Astrocyte (in vitro differentiated cells and primary cell): ENCODE measurements around the gene SYCP2. TPM values are rescaled to one million over a fixed set of nuclear protein-coding genes. Genes with fewer than 3 reads are reported as not detected.

Source experiments
- DNase-seq: peaks from one replicate; pipeline ENCODE4 v3.0.0-alpha.2; 2010; ENCODE audit warnings: low read depth
- FAIRE-seq: peaks from 2 replicates; lab custom pipeline; 2011; peaks lifted over from hg19 to GRCh38; lab: Jason Lieb, UNC
- H2AFZ ChIP-seq: 2 replicates; pipeline ENCODE4 v1.6.0; 2012; ENCODE audit warnings: low read depth, low read length, inconsistent platforms
- H3K27ac ChIP-seq: 2 replicates; pipeline ENCODE4 v1.5.1; 2011; ENCODE audit warnings: low read depth, low read length, inconsistent platforms
- H3K27me3 ChIP-seq: 2 replicates; pipeline ENCODE4 v1.6.0; 2011; ENCODE audit warnings: low read length, inconsistent platforms; ENCODE audit not compliant: insufficient read depth
- H3K36me3 ChIP-seq: 2 replicates; pipeline ENCODE4 v1.5.1; 2011; ENCODE audit warnings: low read length, inconsistent platforms; ENCODE audit not compliant: insufficient read depth
- H3K4me1 ChIP-seq: 2 replicates; pipeline ENCODE4 v1.5.1; 2011; ENCODE audit warnings: low read length, inconsistent platforms; ENCODE audit not compliant: insufficient read depth
- H3K4me2 ChIP-seq: 2 replicates; pipeline ENCODE4 v1.6.0; 2012; ENCODE audit warnings: low read length, inconsistent platforms
- H3K4me3 ChIP-seq: 2 replicates; pipeline ENCODE4 v1.5.1; 2011; ENCODE audit warnings: low read depth, mild to moderate bottlenecking, low read length, inconsistent platforms; ENCODE audit not compliant: insufficient read depth
- H3K79me2 ChIP-seq: 2 replicates; pipeline ENCODE4 v1.6.0; 2012; ENCODE audit warnings: mild to moderate bottlenecking, low read length, inconsistent platforms; ENCODE audit not compliant: insufficient read depth
- H3K9ac ChIP-seq: 2 replicates; pipeline ENCODE4 v1.6.0; 2012; ENCODE audit warnings: mild to moderate bottlenecking, low read length, inconsistent platforms
- H3K9me3 ChIP-seq: 2 replicates; pipeline ENCODE4 v1.5.1; 2012; ENCODE audit warnings: low read depth, mild to moderate bottlenecking, low read length, inconsistent platforms; ENCODE audit not compliant: insufficient read depth
- H4K20me1 ChIP-seq: 2 replicates; pipeline ENCODE4 v1.6.0; 2012; ENCODE audit warnings: low read length, inconsistent platforms; ENCODE audit not compliant: insufficient read depth
- H3K27ac Mint-ChIP-seq: one replicate; pipeline ENCODE4 v1.8.0; 2021; ENCODE audit warnings: mild to moderate bottlenecking, mixed read lengths; ENCODE audit not compliant: unreplicated experiment
- H3K27me3 Mint-ChIP-seq: one replicate; pipeline ENCODE4 v1.8.0; 2021; ENCODE audit warnings: low read depth, mixed read lengths; ENCODE audit not compliant: unreplicated experiment
- H3K36me3 Mint-ChIP-seq: one replicate; pipeline ENCODE4 v1.8.0; 2021; ENCODE audit warnings: low read depth, mixed read lengths; ENCODE audit not compliant: unreplicated experiment
- H3K4me1 Mint-ChIP-seq: one replicate; pipeline ENCODE4 v1.8.0; 2021; ENCODE audit warnings: low read depth, mixed read lengths; ENCODE audit not compliant: unreplicated experiment
- H3K4me3 Mint-ChIP-seq: one replicate; pipeline ENCODE4 v1.8.0; 2021; ENCODE audit warnings: mild to moderate bottlenecking, moderate library complexity, mixed read lengths; ENCODE audit not compliant: unreplicated experiment
- H3K9me3 Mint-ChIP-seq: one replicate; pipeline ENCODE4 v1.8.0; 2021; ENCODE audit warnings: mild to moderate bottlenecking, mixed read lengths; ENCODE audit not compliant: unreplicated experiment
- EZH2 ChIP-seq: IDR thresholded peaks from 2 replicates; pipeline ENCODE4 v1.6.1; 2012; ENCODE audit warnings: mild to moderate bottlenecking, low read length, inconsistent platforms; ENCODE audit not compliant: insufficient read depth
- total RNA-seq: library from RNA; stranded (reverse); gene quantifications from 2 replicates; pipeline ENCODE4 v1.2.1, GENCODE V29; 2021
- TF ChIP-seq, protein P1 (sequence below): IDR thresholded peaks from 2 replicates; pipeline ENCODE4 v1.5.1; 2011; ENCODE audit warnings: low read depth, mild to moderate bottlenecking, inconsistent platforms, low read length, moderate library complexity; ENCODE audit not compliant: insufficient read depth

SYCP2 gene
- total RNA-seq, 1 donor from 2014 or later: 0.27 TPM

- no peaks in the 10 kb centered on the region for H3K79me2 ChIP-seq
- no peaks in the 10 kb centered on the region for H3K4me1 ChIP-seq
- Mint-ChIP-seq H3K36me3 (no peaks in the 10 kb centered on the region), H3K9me3 (no peaks in the 10 kb centered on the region), H3K4me3 (no peak overlapping the region), H3K27ac (no peak overlapping the region), H3K4me1 (no peaks in the 10 kb centered on the region), H3K27me3 (peaks cover 2% of the 10 kb centered on the region)
- no peak overlapping the region for H3K9ac ChIP-seq
- no peaks in the 10 kb centered on the region for H3K27me3 ChIP-seq
- FAIRE-seq: no peak
- no peak overlapping the region for H3K4me2 ChIP-seq
- TF ChIP-seq EZH2: no peak
- TF ChIP-seq, protein P1, sequence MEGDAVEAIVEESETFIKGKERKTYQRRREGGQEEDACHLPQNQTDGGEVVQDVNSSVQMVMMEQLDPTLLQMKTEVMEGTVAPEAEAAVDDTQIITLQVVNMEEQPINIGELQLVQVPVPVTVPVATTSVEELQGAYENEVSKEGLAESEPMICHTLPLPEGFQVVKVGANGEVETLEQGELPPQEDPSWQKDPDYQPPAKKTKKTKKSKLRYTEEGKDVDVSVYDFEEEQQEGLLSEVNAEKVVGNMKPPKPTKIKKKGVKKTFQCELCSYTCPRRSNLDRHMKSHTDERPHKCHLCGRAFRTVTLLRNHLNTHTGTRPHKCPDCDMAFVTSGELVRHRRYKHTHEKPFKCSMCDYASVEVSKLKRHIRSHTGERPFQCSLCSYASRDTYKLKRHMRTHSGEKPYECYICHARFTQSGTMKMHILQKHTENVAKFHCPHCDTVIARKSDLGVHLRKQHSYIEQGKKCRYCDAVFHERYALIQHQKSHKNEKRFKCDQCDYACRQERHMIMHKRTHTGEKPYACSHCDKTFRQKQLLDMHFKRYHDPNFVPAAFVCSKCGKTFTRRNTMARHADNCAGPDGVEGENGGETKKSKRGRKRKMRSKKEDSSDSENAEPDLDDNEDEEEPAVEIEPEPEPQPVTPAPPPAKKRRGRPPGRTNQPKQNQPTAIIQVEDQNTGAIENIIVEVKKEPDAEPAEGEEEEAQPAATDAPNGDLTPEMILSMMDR: no peak
- no peak overlapping the region for H3K27ac ChIP-seq
- H3K4me3 ChIP-seq: no peak overlapping the region
- no peaks in the 10 kb centered on the region for H4K20me1 ChIP-seq
- no peak for DNase-seq
- H2AFZ ChIP-seq: no peak overlapping the region
- H3K36me3 ChIP-seq: no peaks in the 10 kb centered on the region
- no peaks in the 10 kb centered on the region for H3K9me3 ChIP-seq
These were observed 20.8 kb downstream of the SYCP2 start for GRCh38 chr20:59912609-59913008.

DNA sequence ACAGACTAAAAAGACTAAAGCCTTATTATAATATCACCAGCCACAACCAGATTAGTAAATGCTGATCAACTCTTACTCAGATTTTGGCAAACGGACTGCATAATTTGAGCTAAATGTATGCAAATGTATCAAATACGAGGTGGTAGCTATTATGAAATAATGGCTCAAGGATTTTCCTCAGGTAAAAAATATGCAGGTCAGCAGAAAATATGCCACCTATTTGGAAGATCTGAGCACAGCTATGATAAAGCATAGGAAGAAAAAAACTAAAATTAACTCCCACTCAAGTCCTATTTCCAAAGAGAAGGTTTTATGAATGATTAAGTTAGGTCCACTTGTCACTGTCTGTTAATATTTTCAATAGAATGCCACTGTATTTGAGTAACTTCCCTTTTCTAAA lies 22.4 kb downstream of the SYCP2 start:
- Histone ChIP-seq H3K4me3 (no peak overlapping the region), H3K79me2 (no peaks in the 10 kb centered on the region), H3K27me3 (no peaks in the 10 kb centered on the region), H3K9ac (no peak overlapping the region), H4K20me1 (no peaks in the 10 kb centered on the region), H2AFZ (no peak overlapping the region), H3K36me3 (no peaks in the 10 kb centered on the region), H3K27ac (no peak overlapping the region), H3K4me2 (no peak overlapping the region), H3K9me3 (no peaks in the 10 kb centered on the region), H3K4me1 (no peaks in the 10 kb centered on the region)
- FAIRE-seq: no peak
- H3K4me3 Mint-ChIP-seq: no peak overlapping the region
- no peaks in the 10 kb centered on the region for H3K4me1 Mint-ChIP-seq
- H3K27me3 Mint-ChIP-seq: peaks cover 2% of the 10 kb centered on the region
- H3K27ac Mint-ChIP-seq: no peak overlapping the region
- H3K9me3 Mint-ChIP-seq: no peaks in the 10 kb centered on the region
- DNase-seq: no peak
- no peaks in the 10 kb centered on the region for H3K36me3 Mint-ChIP-seq
- TF ChIP-seq, protein P1: no peak
- TF ChIP-seq EZH2: no peak

GRCh38 chr20:59908855-59909254 lies 24.6 kb downstream of the SYCP2 start:
- Histone ChIP-seq H2AFZ (no peak overlapping the region), H3K9me3 (no peaks in the 10 kb centered on the region), H4K20me1 (no peaks in the 10 kb centered on the region), H3K36me3 (no peaks in the 10 kb centered on the region), H3K27ac (no peak overlapping the region), H3K79me2 (no peaks in the 10 kb centered on the region), H3K4me2 (no peak overlapping the region), H3K27me3 (no peaks in the 10 kb centered on the region), H3K9ac (no peak overlapping the region), H3K4me1 (no peaks in the 10 kb centered on the region), H3K4me3 (no peak overlapping the region)
- FAIRE-seq: no peak
- no peak overlapping the region for H3K27ac Mint-ChIP-seq
- H3K27me3 Mint-ChIP-seq: peaks cover 2% of the 10 kb centered on the region
- no peaks in the 10 kb centered on the region for H3K4me1 Mint-ChIP-seq
- no peak for TF ChIP-seq EZH2
- TF ChIP-seq, protein P1: no peak
- DNase-seq: no peak
- no peaks in the 10 kb centered on the region for H3K9me3 Mint-ChIP-seq
- H3K4me3 Mint-ChIP-seq: no peak overlapping the region
- no peaks in the 10 kb centered on the region for H3K36me3 Mint-ChIP-seq
